Inflammatory macrophage treated with lipopolysaccharide for 4 hours (primary cell): ENCODE measurements around the gene TMEM141.
"Not testable (repeated sequence)": the region's sequence is repeated elsewhere in the genome, so short reads cannot be mapped to it uniquely, and the experiment has no call there.

Experiments used
- DNase-seq: peaks from one replicate; pipeline ENCODE4 v3.0.0-alpha.2; 2020

The TMEM141 gene

DNA sequence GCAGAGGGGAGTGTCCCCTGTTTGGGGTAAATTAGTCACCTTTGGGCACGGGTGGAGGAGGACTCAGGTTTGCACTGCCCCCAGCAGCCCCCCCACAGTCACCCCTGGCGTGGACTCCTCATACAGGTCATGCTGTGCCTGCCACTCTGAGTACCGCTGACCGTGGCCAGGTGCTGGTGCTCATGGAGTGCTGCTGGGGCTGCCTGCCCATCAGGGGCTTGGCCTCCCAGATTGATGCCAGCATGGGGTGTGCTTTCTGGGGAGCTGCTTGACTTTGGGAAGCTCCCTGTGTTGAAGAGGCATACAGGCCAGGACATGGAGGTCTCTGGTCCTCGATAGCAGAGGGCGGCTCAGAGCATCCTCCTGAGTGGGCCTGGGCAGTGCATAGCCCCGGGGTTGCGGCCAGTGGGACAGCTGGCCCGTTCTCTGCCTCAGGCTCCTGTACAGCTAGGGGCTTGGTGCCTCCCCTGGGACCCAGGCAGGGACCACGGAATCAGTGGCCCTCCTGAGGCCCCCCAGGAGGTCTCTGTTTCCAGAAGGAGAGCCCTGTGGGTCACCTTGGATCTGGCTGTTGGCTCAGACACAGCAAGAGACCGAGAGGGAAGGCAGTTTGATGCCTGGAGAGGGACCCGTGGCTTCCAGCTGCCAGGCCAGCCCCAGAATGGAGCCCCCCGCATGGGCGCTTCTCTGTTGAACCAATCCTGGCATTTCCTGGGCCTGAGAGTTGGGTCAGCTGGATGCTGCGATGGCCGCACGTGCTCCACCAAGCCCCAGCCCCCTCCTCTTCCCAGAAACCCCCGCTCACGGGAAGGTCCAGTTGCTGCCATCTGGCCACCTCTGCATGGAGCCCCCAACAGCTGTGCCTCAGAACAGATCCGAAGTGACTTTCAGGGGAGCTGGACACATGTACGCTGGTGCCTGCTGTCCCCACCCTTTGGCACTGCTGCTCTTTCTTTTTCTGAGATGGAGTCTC lies 45.1 kb downstream of the TMEM141 start:
- no peak for DNase-seq

DNA sequence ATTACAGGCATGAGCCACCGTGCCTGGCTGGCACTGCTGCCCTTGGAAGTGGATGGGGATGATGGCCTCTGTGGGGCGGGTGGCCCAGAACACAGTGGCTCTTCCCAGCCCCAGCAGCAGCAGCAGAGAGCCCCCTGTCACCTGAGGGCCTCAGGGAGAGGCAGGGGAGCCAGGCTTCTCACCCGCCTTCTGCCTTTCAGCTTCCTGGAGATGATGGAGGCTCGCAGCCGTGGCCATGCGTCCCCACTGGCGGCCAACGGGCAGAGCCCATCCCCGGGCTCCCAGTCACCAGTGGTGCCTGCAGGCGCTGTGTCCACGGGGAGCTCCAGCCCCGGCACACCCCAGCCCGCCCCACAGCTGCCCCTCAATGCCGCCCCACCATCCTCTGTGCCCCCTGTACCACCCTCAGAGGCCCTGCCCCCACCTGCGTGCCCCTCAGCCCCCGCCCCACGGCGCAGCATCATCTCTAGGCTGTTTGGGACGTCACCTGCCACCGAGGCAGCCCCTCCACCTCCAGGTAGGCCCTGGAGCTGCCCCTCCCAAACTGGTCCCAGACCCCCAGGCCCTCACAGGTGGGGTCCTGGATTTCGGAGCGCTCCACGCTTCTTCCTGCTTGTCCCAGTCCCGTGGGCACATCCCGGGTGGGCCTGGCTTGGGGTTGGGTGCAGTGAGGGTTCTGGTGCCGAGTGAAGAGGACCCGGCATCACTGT lies 46.2 kb downstream of the TMEM141 start:
- no peak for DNase-seq

DNA sequence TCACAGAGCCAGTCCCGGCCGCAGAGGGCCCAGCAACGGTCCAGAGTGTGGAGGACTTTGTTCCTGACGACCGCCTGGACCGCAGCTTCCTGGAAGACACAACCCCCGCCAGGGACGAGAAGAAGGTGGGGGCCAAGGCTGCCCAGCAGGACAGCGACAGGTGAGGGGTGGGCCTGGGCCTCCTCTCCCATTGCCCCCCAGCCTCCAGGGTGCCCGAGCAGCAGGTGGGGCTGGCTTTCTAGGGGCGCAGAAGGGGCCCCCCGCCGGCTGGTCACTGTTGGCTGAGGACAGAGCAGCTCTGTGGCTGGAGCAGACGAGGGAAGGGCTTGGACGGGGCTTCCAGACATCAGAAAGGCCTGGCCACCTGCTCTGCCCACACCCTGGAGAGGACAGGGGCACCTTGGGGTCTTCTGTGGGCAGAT lies 46.7 kb downstream of the TMEM141 start:
- not testable (repeated sequence) for DNase-seq

DNA sequence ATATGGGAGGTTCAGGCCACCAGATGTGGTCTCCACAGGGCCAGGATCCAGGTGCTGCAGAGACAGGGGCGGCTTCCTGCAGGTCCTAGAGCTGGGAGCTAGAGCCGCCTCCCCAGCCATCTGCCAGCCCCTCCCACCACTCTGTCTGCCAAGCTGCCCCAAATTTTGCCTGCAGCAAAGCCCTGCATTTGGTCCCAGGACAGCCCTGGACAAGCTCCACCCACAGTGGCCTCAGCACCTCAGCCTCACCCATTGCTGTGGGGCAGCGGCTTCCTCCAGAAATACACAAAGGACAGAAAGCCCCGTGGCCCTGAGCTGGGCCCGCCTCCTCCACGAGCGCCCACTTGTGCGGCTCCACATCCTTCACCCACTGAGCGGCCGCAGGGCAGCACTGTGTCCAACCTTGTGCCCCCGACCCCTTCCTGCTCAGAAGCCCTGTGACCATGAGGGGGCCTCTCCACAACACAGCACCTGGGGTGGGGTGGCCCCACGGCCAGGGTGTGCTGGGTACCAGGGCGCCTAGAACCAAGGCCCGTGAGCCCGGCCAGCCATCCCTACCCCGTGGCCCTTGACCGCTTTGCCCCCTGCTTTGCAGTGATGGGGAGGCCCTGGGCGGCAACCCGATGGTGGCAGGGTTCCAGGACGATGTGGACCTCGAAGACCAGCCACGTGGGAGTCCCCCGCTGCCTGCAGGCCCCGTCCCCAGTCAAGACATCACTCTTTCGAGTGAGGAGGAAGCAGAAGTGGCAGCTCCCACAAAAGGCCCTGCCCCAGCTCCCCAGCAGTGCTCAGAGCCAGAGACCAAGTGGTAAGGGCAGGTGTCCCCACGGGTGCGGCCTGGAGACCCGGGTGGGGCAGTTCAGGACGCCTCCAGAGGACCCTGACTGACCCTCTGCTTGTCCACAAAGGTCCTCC lies 47.4 kb downstream of the TMEM141 start:
- DNase-seq, result no peak

DNA sequence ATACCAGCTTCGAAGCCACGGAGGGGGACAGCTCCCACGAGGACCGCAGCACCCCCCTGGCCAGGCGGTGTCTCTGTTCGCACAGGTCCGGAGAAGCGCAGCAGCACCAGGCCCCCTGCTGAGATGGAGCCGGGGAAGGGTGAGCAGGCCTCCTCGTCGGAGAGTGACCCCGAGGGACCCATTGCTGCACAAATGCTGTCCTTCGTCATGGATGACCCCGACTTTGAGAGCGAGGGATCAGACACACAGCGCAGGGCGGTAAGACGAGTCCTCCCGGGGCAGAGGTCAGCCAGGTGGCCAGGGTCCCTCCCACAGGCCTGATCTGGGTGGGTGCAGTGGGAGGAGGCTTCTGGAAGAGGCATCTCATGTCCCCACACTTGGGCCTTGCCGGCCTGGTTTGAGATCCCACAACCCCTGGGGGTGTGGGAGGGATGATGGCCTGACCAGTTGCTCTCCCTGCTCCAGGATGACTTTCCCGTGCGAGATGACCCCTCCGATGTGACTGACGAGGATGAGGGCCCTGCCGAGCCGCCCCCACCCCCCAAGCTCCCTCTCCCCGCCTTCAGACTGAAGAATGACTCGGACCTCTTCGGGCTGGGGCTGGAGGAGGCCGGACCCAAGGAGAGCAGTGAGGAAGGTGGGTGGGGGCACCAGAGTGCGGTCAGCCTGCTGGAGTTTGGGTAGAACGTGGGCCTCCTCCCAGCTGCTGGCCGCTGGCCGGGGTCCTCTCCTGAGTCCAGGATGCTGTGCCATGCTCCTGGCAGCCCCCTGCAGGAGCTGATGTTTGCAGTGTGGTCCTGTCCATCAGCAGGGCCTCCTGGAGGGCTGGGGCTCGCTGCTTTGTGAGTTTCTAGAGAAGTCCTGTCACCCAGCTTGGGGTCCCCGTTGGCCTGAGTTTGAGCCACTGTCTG lies 48.3 kb downstream of the TMEM141 start:
- no peak for DNase-seq

DNA sequence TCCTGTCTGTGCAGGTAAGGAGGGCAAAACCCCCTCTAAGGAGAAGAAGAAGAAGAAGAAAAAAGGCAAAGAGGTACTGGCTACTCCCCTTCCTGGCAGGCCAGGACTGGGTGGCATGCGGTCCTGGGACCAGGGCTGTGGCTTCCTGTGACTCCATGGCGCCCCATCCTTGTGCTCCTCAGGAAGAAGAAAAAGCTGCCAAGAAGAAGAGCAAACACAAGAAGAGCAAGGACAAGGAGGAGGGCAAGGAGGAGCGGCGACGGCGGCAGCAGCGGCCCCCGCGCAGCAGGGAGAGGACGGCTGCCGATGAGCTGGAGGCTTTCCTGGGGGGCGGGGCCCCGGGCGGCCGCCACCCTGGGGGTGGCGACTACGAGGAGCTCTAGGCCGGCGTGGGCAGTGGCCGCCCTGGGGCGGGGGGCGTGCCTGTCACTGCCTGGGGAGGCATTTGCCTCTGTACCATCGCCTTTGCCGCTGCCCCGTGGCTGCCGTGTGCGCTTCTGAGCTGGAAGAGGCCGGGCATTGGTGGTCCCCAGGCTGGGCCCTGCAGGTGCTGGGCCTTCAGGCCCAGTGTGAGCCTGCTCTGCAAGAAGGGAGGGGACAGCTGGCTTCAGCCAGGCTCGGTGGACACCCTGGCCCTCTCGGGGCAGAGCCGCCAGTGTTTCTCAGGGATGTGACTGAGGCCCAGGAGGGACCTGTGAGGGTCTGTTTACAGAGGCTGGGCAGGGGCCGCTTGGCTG lies 49.2 kb downstream of the TMEM141 start:
- no peak for DNase-seq

DNA sequence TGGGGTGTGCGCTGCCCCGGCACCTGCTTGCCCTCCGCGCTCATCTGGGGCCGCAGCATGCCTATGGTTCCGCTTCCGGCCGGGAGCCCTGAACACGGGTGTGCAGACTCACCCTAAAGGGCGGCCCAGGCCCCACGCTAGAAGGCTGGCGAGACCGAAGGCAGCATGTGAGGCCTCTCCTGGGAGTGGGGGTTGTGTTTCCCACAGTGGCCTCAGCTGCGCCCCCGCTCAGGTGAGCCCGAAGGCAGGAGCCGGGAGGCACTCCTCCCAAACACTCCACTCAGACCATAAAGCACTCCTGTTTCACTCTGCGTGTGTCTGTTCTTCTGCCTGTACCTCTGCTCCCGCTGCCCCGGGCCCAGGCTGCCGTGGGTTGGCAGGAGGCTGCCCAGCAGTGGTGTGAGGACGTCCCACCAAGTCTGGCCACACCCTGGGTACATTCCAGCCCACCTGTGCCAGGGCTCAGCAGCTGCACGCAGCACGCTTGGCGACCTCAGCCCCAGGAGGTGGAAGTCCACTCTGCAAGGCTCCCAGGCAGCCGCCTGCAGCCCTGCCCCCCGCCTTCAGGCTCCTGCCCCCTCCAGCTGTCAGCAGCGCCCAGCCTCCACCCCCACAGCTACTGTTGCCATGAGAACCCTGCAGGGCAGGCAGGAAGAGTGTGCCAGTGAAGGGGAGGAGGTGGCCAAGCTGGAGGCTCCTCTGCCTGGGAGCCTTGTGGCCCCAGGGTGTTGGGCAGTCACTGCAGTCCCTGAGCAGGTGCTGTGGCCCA lies 49.9 kb downstream of the TMEM141 start:
- DNase-seq, result no peak

DNA sequence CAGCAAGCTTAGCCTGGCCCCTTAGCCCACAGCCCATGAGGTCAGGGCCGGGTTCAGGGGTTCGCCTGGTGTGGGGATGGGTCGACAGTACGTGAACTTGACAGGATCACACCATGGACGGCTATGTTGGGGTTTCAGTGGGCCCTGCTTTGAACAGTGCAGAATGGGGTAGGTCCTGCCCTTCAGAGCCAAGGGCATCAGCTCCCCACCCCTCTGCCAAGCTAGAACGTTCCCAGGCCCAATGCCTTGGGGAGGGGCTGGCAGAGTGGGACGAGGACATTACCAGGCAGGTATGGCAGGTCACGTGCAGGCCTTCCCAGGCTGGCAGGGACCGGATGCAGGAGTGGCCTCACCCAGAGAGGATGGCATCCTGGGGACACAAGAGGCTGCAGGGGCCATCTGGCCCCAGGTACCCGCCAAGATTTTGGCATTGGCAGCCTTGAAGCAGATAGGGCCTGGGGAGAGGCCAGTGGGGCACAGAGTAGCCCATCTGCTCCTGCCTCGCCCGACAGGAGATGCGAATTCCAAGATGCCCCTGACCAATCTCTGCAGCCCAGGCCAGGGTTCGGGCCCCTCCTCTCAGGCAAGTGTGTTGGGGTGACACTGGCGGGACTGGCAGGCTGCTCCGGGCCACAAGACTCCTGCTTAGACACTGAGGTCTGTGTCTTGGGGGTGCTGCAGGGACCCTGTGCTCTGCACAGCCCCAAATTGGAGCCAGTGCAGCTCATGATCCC lies 50.7 kb downstream of the TMEM141 start:
- not testable (repeated sequence) for DNase-seq

DNA sequence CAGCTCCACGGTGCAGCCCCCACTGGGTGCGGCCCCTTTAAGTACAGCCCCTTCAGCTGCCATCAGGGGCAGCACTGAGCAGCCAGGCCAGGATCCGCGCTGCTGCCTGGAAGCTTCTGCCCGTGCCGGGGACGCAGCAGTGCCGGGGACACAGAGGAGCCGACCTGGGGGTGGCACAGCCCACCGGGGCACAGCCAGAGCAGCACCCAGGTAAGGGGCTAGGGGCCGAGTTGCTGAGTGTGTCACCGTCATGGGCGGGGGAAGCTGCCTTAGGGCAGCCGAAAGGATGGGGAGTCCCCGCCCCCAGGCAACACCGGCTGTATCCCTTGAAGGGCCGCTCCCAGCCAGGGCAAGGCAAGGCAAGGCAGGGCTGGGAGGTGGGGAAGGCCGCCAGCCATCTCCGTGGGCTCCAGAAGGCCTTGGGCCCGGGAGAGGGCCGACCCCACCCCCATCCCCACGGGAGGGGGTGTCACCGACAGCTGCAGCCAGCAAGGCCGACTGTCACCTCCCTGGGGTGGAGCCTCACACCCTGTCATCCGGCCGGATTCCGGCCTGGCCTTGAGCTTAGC lies 51.3 kb downstream of the TMEM141 start, which contains the start of gene AJM1:
AJM1 (plus strand) TSS at position 99 of the 569 bp plus-strand sequence. CDS start 1,937 bp downstream, outside the sequence.
- DNase-seq, result peak; percentile 74
